ENCODE results near the gene REPS2. TPM values are rescaled to one million over a fixed set of nuclear protein-coding genes. Genes with fewer than 3 reads are reported as not detected.

Gene REPS2
- total and polyA plus RNA-seq, 8 donors = 12.6 to 19.5 (median 15.1) TPM

- TF ChIP-seq, protein P1, sequence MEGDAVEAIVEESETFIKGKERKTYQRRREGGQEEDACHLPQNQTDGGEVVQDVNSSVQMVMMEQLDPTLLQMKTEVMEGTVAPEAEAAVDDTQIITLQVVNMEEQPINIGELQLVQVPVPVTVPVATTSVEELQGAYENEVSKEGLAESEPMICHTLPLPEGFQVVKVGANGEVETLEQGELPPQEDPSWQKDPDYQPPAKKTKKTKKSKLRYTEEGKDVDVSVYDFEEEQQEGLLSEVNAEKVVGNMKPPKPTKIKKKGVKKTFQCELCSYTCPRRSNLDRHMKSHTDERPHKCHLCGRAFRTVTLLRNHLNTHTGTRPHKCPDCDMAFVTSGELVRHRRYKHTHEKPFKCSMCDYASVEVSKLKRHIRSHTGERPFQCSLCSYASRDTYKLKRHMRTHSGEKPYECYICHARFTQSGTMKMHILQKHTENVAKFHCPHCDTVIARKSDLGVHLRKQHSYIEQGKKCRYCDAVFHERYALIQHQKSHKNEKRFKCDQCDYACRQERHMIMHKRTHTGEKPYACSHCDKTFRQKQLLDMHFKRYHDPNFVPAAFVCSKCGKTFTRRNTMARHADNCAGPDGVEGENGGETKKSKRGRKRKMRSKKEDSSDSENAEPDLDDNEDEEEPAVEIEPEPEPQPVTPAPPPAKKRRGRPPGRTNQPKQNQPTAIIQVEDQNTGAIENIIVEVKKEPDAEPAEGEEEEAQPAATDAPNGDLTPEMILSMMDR (IDR thresholded peaks at IDR 0.05) = no peak
- no peaks in the 10 kb centered on the region for H3K4me1 ChIP-seq
- ATAC-seq (no peak), DNase-seq (no peak)
- no peak overlapping the region for H3K4me3 ChIP-seq
- intact Hi-C loops (cut with DNase I) = no loop called here
- no peak overlapping the region for H3K27ac ChIP-seq
- no peaks in the 10 kb centered on the region for H3K36me3 ChIP-seq
- no peaks in the 10 kb centered on the region for H3K27me3 ChIP-seq
- no peaks in the 10 kb centered on the region for H3K9me3 ChIP-seq
These were observed 135.5 kb downstream of the REPS2 start for GRCh38 chrX:17081968-17082367.

DNA sequence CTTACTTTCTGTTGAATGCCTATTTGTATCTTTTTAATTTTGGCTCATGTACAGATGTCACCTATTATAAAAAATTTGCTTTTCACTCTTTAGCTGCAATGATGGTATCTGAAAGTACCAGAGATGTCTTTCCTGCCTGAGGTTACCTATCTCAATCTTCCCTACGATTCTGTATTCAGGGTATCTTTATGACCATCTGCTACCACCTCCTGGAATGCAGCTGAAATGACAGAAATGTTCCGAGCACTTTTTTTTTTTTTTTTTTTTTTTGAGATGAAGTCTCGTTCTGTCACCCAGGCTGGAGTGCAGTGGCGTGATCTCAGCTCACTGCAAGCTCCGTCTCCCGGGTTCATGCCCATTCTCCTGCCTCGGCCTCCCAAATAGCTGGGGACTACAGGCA lies 136.4 kb downstream of the REPS2 start:
- Histone ChIP-seq H3K27ac (no peak overlapping the region), H3K4me3 (no peak overlapping the region), H3K36me3 (no peaks in the 10 kb centered on the region), H3K4me1 (no peaks in the 10 kb centered on the region), H3K9me3 (no peaks in the 10 kb centered on the region), H3K27me3 (no peaks in the 10 kb centered on the region)
- TF ChIP-seq, protein P1 (IDR thresholded peaks at IDR 0.05) = no peak
- ATAC-seq (no peak), DNase-seq (no peak)
- intact Hi-C loops (cut with DNase I) = no loop called here

DNA sequence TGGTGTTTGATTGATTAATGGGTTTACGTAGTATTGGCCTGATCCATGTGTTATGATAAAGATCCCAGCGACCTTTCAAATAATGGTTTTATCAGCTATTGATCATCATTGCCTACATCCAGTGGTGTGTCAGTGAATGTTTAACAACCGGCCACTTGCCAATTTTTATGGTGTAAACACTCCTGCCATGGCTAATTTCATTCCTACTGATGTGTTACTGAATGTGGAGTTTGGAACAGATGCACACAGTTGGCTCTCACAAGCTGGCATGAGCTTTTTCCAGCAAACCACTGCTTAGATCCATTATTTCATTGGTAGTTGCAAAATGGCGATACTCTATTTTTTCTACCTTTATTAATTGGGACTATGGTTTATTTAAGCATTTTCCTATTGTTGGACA lies 139.9 kb downstream of the REPS2 start:
- intact Hi-C loops (cut with DNase I) = no loop called here
- DNase-seq = no peak

GRCh38 chrX:17095161-17095560 lies 148.7 kb downstream of the REPS2 start:
- Histone ChIP-seq H3K27me3 (no peaks in the 10 kb centered on the region), H3K36me3 (no peaks in the 10 kb centered on the region), H3K27ac (no peak overlapping the region), H3K9me3 (no peaks in the 10 kb centered on the region), H3K4me1 (no peaks in the 10 kb centered on the region), H3K4me3 (no peak overlapping the region)
- intact Hi-C loops (cut with DNase I) = no loop called here
- ATAC-seq (no peak), DNase-seq (no peak)
- TF ChIP-seq, protein P1 (IDR thresholded peaks at IDR 0.05) = no peak

More for the DNA sequence above, 139.9 kb downstream of the REPS2 start:
- H3K4me3 ChIP-seq = no peak overlapping the region
- no peaks in the 10 kb centered on the region for H3K36me3 ChIP-seq
- no peak overlapping the region for H3K27ac ChIP-seq
- H3K4me1 ChIP-seq = no peaks in the 10 kb centered on the region
- no peak for ATAC-seq
- no peaks in the 10 kb centered on the region for H3K9me3 ChIP-seq
- TF ChIP-seq, protein P1 (IDR thresholded peaks at IDR 0.05) = no peak
- H3K27me3 ChIP-seq = no peaks in the 10 kb centered on the region

DNA sequence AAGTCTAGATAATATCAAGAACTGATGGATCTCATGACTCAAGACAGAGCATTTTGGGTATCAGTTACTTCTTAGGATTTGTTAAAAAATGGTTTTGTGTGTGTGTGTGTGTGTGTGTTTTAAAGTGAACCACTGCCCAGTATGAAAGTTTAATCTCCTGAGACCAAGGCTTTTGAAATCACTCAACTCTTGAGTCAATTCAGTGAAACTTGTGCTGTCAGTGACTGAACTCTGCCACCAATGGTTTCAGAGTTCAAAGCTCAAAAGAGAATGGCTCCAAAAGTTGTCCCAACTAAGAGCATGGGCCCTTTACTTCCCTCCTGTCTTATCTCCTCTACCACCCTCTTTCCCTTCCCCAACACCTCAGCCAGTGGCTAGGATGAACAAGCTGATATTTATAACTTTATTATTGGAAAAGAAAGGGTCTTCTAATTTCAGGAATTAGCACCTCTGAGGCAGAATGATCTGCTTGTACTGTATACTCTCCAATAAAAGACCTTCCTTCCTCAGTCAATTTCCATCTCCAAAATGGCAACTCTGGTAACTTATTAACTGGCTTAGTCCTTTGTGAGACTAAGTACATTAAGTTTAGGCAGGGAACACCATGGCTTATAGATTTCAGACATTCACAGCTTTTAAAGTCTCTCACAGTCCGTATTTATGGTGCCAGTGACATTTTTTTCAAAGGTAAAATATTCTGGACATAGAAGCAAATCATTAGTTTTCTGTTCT lies 152.2 kb downstream of the REPS2 start:
- TF ChIP-seq, protein P1 (IDR thresholded peaks at IDR 0.05) = no peak
- ATAC-seq = no peak
- no peak overlapping the region for H3K4me3 ChIP-seq
- intact Hi-C loops (cut with DNase I) = no loop called here
- no peaks in the 10 kb centered on the region for H3K9me3 ChIP-seq
- H3K27me3 ChIP-seq = no peaks in the 10 kb centered on the region
- no peak for DNase-seq
- H3K4me1 ChIP-seq = no peaks in the 10 kb centered on the region
- no peaks in the 10 kb centered on the region for H3K36me3 ChIP-seq
- H3K27ac ChIP-seq = no peak overlapping the region
